A673 (cell line): ENCODE measurements around the gene ALLC. TPM values are rescaled to one million over a fixed set of nuclear protein-coding genes. Genes with fewer than 3 reads are reported as not detected.

Source experiments
- BruUV-seq: library from RNA; stranded (reverse); fragments of 400-500 nt; replicated peaks from 2 replicates; lab custom pipeline; 2021; lab: Mats Ljungman, UMichigan
- CTCF ChIA-PET: fragments of 300-600 bp; sonication (Branson Sonifier 250); formaldehyde crosslinking; loops from one replicate; lab custom pipeline; 2022; ENCODE audit warnings: antibody characterized with exemption; lab: Charles Lee
- POLR2A ChIA-PET: fragments of 300-600 bp; sonication (Branson Sonifier 250); formaldehyde crosslinking; loops from one replicate; lab custom pipeline; 2022; ENCODE audit warnings: antibody characterized with exemption; ENCODE audit not compliant: low non-redundant PET; lab: Charles Lee
- DNase-seq: peaks from one replicate; pipeline ENCODE4 v3.0.0-alpha.2; 2015; ENCODE audit warnings: low spot score
- H3K27ac ChIP-seq: fragments of 200-600 bp; sonication (generic); 2 replicates; pipeline ENCODE4 v1.5.1; 2016; ENCODE audit warnings: mixed run types, low read depth, mild to moderate bottlenecking, mixed read lengths, antibody characterized with exemption, low read length; ENCODE audit not compliant: poor library complexity, severe bottlenecking
- H3K27me3 ChIP-seq: fragments of 200-600 bp; sonication (generic); replicated peaks from 2 replicates; pipeline ENCODE4 v1.6.1; 2017; ENCODE audit warnings: mixed run types, low read depth, mild to moderate bottlenecking, mixed read lengths, antibody characterized with exemption, low read length; ENCODE audit not compliant: insufficient read depth, poor library complexity
- H3K36me3 ChIP-seq: fragments of 200-600 bp; sonication (generic); 2 replicates; pipeline ENCODE4 v1.6.1; 2016; ENCODE audit warnings: mixed run types, mild to moderate bottlenecking, mixed read lengths, antibody characterized with exemption, low read length; ENCODE audit not compliant: insufficient read depth, poor library complexity, severe bottlenecking
- H3K4me1 ChIP-seq: fragments of 200-600 bp; sonication (generic); 2 replicates; pipeline ENCODE4 v1.6.1; 2017; ENCODE audit warnings: mixed run types, mild to moderate bottlenecking, mixed read lengths, antibody characterized with exemption, low read length; ENCODE audit not compliant: insufficient read depth, poor library complexity, severe bottlenecking
- H3K4me3 ChIP-seq: fragments of 200-600 bp; sonication (generic); 2 replicates; pipeline ENCODE4 v1.5.1; 2016; ENCODE audit warnings: low read depth, mixed run types, mild to moderate bottlenecking, mixed read lengths, low read length; ENCODE audit not compliant: poor library complexity, severe bottlenecking
- H3K9me3 ChIP-seq: fragments of 200-600 bp; sonication (generic); 2 replicates; pipeline ENCODE4 v1.6.1; 2016; ENCODE audit warnings: mixed run types, low read depth, mild to moderate bottlenecking, mixed read lengths, antibody characterized with exemption, low read length; ENCODE audit not compliant: poor library complexity, severe bottlenecking
- CTCF ChIP-seq: fragments of 300-800, 200-600 bp; sonication (generic); conservative IDR thresholded peaks from 2 replicates; pipeline ENCODE4 v1.5.1; 2017; ENCODE audit warnings: low read depth, mild to moderate bottlenecking, antibody characterized with exemption, low read length, moderate library complexity, mixed read lengths
- EZH2 ChIP-seq: fragments of 200-600 bp; sonication (generic); IDR thresholded peaks from 2 replicates; pipeline ENCODE4 v1.6.1; 2017; ENCODE audit warnings: borderline replicate concordance, low read depth, mild to moderate bottlenecking, mixed read lengths, antibody characterized with exemption, low read length; ENCODE audit not compliant: poor library complexity, severe bottlenecking
- intact Hi-C: fragments of 100-400 bp; cut with micrococcal nuclease; formaldehyde crosslinking; loops from one replicate; pipeline ENCODE4 v1.10.0; 2022; ENCODE audit not compliant: unreplicated experiment
- total RNA-seq: library from RNA; stranded (reverse); gene quantifications from 2 replicates; pipeline ENCODE4 v1.2.3, GENCODE V29; 2021

Gene ALLC
- total RNA-seq, 1 experiment from 2014 or later = not detected

- Histone ChIP-seq H3K36me3 (no peaks in the 10 kb centered on the region), H3K27me3 (no peaks in the 10 kb centered on the region), H3K4me3 (no peak overlapping the region), H3K9me3 (no peaks in the 10 kb centered on the region), H3K4me1 (peaks cover 6% of the 10 kb centered on the region), H3K27ac (no peak overlapping the region)
- intact Hi-C loops = loop anchor here (5.0 kb wide), 3 partner anchors 100 to 425 kb away; no protein-coding TSS in a partner anchor
- DNase-seq = no peak
- BruUV-seq = no TSS peak
- no peak for TF ChIP-seq EZH2
- no peak for TF ChIP-seq CTCF
- ChIA-PET CTCF (interaction anchor here (0.6 to 3.0 kb wide), 13 partner anchors 11 to 1966 kb away, joined by 3 to 35 read pairs (median 5); partner anchors contain the start of gene SOX11), POLR2A (interaction anchor here (0.6 kb wide), 1 partner anchor 232 kb away, joined by 3 read pairs; no protein-coding TSS in a partner anchor)
Measured at GRCh38 chr2:3727397-3728045, 69.5 kb downstream of the ALLC start.

- intact Hi-C loops = loop anchor here (5.0 kb wide), 3 partner anchors 99 to 424 kb away; no protein-coding TSS in a partner anchor
- DNase-seq = peak; percentile 83
- POLR2A ChIA-PET = interaction anchor here (0.5 to 0.6 kb wide), 2 partner anchors 231 to 857 kb away, joined by 3 read pairs; no protein-coding TSS in a partner anchor
- peak overlapping the region; percentile 12 for H3K4me3 ChIP-seq
- no peak overlapping the region for H3K27ac ChIP-seq
- CTCF ChIA-PET = interaction anchor here (0.6 to 3.0 kb wide), 16 partner anchors 10 to 1965 kb away, joined by 3 to 35 read pairs (median 4); partner anchors contain the start of gene SOX11
- no peaks in the 10 kb centered on the region for H3K36me3 ChIP-seq
- BruUV-seq = no TSS peak
- H3K4me1 ChIP-seq = peaks cover 6% of the 10 kb centered on the region
- no peaks in the 10 kb centered on the region for H3K27me3 ChIP-seq
- no peak for TF ChIP-seq EZH2
- TF ChIP-seq CTCF = peak; percentile 65
- H3K9me3 ChIP-seq = no peaks in the 10 kb centered on the region
Measured at GRCh38 chr2:3728104-3729054, 70.4 kb downstream of the ALLC start.

GRCh38 chr2:3729055-3729448 is 71.1 kb downstream of the ALLC start:
- H3K36me3 ChIP-seq = no peaks in the 10 kb centered on the region
- H3K9me3 ChIP-seq = no peaks in the 10 kb centered on the region
- no peak for TF ChIP-seq EZH2
- no peak for TF ChIP-seq CTCF
- peaks cover 6% of the 10 kb centered on the region for H3K4me1 ChIP-seq
- H3K4me3 ChIP-seq = no peak overlapping the region
- H3K27me3 ChIP-seq = no peaks in the 10 kb centered on the region
- POLR2A ChIA-PET = no interaction called here
- DNase-seq = no peak
- CTCF ChIA-PET = interaction anchor here (1.1 to 3.0 kb wide), 4 partner anchors 25 to 1965 kb away, joined by 3 to 35 read pairs (median 4); no protein-coding TSS in a partner anchor
- BruUV-seq = TSS peak; percentile 92
- intact Hi-C loops = loop anchor here (5.0 kb wide), 3 partner anchors 98 to 423 kb away; no protein-coding TSS in a partner anchor
- H3K27ac ChIP-seq = no peak overlapping the region
